ENCODE measurements around the gene GPR63.

- no peak for TF ChIP-seq POLR2A (IDR thresholded peaks at IDR 0.05; ENCODE audit: low read depth, low read length)
- no peak for TF ChIP-seq CTCF (conservative IDR thresholded peaks at IDR 0.05; ENCODE audit: low read depth, low read length)
- TF ChIP-seq RAD21 (IDR thresholded peaks at IDR 0.05; ENCODE audit: low read length), result no peak
- no peak for TF ChIP-seq FOS (IDR thresholded peaks at IDR 0.05; ENCODE audit: low read depth, low read length)
- no peak for TF ChIP-seq MAFK (IDR thresholded peaks at IDR 0.05; ENCODE audit: low read depth, low read length)
- TF ChIP-seq BHLHE40 (IDR thresholded peaks at IDR 0.05; ENCODE audit: low read depth, low read length), result no peak
Measured at GRCh38 chr6:96886519-96886918, 49.2 kb upstream of the GPR63 start.
